Activated CD4-positive, alpha-beta T cell treated with anti-CD3 and anti-CD28 coated beads for 1 hour (primary cell): ENCODE results near the gene SIGLEC7.

ENCODE experiments used
- DNase-seq: peaks from one replicate; pipeline ENCODE4 v3.0.0-alpha.2; 2020

Gene SIGLEC7

GRCh38 chr19:51119101-51119500 lies 23.0 kb upstream of the SIGLEC7 start:
- DNase-seq, result no peak

- no peak for DNase-seq
Measured at GRCh38 chr19:51119611-51120010, 22.5 kb upstream of the SIGLEC7 start.

GRCh38 chr19:51120160-51120559 lies 21.9 kb upstream of the SIGLEC7 start:
- DNase-seq, result no peak

- no peak for DNase-seq
Measured at GRCh38 chr19:51121257-51121656, 20.8 kb upstream of the SIGLEC7 start.

GRCh38 chr19:51122112-51122981 lies 19.8 kb upstream of the SIGLEC7 start:
- no peak for DNase-seq

GRCh38 chr19:51123381-51123800 lies 18.7 kb upstream of the SIGLEC7 start:
- no peak for DNase-seq

GRCh38 chr19:51123802-51124201 lies 18.3 kb upstream of the SIGLEC7 start:
- DNase-seq, result no peak

GRCh38 chr19:51124216-51124615 lies 17.9 kb upstream of the SIGLEC7 start:
- DNase-seq, result no peak

GRCh38 chr19:51124729-51125128 lies 17.4 kb upstream of the SIGLEC7 start, which contains the start of gene SIGLEC9:
Gene SIGLEC9, plus strand, starts transcription at chr19:51124906. Its CDS starts 69 bp downstream, at chr19:51124975.
- no peak for DNase-seq

- no peak for DNase-seq
Measured at GRCh38 chr19:51125421-51126075, 16.6 kb upstream of the SIGLEC7 start.

- no peak for DNase-seq
Measured at GRCh38 chr19:51127032-51127431, 15.1 kb upstream of the SIGLEC7 start.

- DNase-seq, result no peak
Measured at GRCh38 chr19:51127755-51128154, 14.3 kb upstream of the SIGLEC7 start.

- no peak for DNase-seq
Measured at GRCh38 chr19:51128227-51128626, 13.9 kb upstream of the SIGLEC7 start.

GRCh38 chr19:51129716-51130115 lies 12.4 kb upstream of the SIGLEC7 start:
- no peak for DNase-seq

- no peak for DNase-seq
Measured at GRCh38 chr19:51131780-51132680, 10.1 kb upstream of the SIGLEC7 start.

GRCh38 chr19:51135004-51135403 lies 7.1 kb upstream of the SIGLEC7 start:
- no peak for DNase-seq

- no peak for DNase-seq
Measured at GRCh38 chr19:51135986-51136762, 5.9 kb upstream of the SIGLEC7 start.

GRCh38 chr19:51136851-51137551 lies 5.1 kb upstream of the SIGLEC7 start:
- DNase-seq, result no peak

- DNase-seq, result no peak
Measured at GRCh38 chr19:51137792-51138425, 4.2 kb upstream of the SIGLEC7 start.

- no peak for DNase-seq
Measured at GRCh38 chr19:51138549-51138979, 3.5 kb upstream of the SIGLEC7 start.
